Loucy (cell line): ENCODE measurements around the gene UBE2K.
"Not testable (repeated sequence)": the region's sequence is repeated elsewhere in the genome, so short reads cannot be mapped to it uniquely, and the experiment has no call there.

Experiments used
- H2AFZ ChIP-seq: fragments of 200-600 bp; sonication (generic); 2 replicates; pipeline ENCODE4 v1.6.0; 2016; ENCODE audit warnings: antibody characterized with exemption, mild to moderate bottlenecking, low read length, moderate library complexity
- H3F3A ChIP-seq: fragments of 200-600 bp; 2 replicates; pipeline ENCODE4 v1.6.0; 2016; ENCODE audit warnings: antibody characterized with exemption, low read depth, mild to moderate bottlenecking
- H3K27me3 ChIP-seq: fragments of 200-600 bp; sonication (generic); 2 replicates; pipeline ENCODE4 v1.6.1; 2014; ENCODE audit warnings: low read length, mild to moderate bottlenecking; ENCODE audit not compliant: insufficient read depth, poor library complexity, severe bottlenecking
- H3K36me3 ChIP-seq: fragments of 200-600 bp; sonication (generic); 2 replicates; pipeline ENCODE4 v1.6.1; 2016; ENCODE audit warnings: low read length; ENCODE audit not compliant: insufficient read depth
- H3K4me1 ChIP-seq: fragments of 200-600 bp; sonication (generic); 2 replicates; pipeline ENCODE4 v1.5.1; 2014; ENCODE audit warnings: low read length, mild to moderate bottlenecking; ENCODE audit not compliant: insufficient read depth, poor library complexity, severe bottlenecking
- H3K4me2 ChIP-seq: fragments of 200-600 bp; sonication (generic); 2 replicates; pipeline ENCODE4 v1.6.0; 2014; ENCODE audit warnings: antibody characterized with exemption, low read length, low read depth, mild to moderate bottlenecking; ENCODE audit not compliant: poor library complexity, severe bottlenecking
- H3K4me3 ChIP-seq: fragments of 200-600 bp; sonication (generic); 2 replicates; pipeline ENCODE4 v1.5.1; 2014; ENCODE audit warnings: low read length, mild to moderate bottlenecking, mixed read lengths; ENCODE audit not compliant: poor library complexity, severe bottlenecking
- H3K79me2 ChIP-seq: fragments of 200-600 bp; sonication (generic); 2 replicates; pipeline ENCODE4 v1.6.1; 2014; ENCODE audit warnings: low read length; ENCODE audit not compliant: insufficient read depth
- H3K9ac ChIP-seq: fragments of 200-600 bp; sonication (generic); 2 replicates; pipeline ENCODE4 v1.6.0; 2014; ENCODE audit warnings: mild to moderate bottlenecking, low read depth, low read length, moderate library complexity; ENCODE audit not compliant: poor library complexity, severe bottlenecking
- H3K9me2 ChIP-seq: fragments of 200-600 bp; sonication (generic); replicated peaks from 2 replicates; pipeline ENCODE4 v1.6.1; 2016; ENCODE audit warnings: low read depth, low read length, mixed read lengths
- H3K9me3 ChIP-seq: fragments of 200-600 bp; sonication (generic); 2 replicates; pipeline ENCODE4 v1.6.1; 2014; ENCODE audit warnings: mild to moderate bottlenecking, antibody characterized with exemption, low read length, low read depth; ENCODE audit not compliant: insufficient read depth
- H4K20me1 ChIP-seq: fragments of 200-600 bp; sonication (generic); 2 replicates; pipeline ENCODE4 v1.6.0; 2014; ENCODE audit warnings: antibody characterized with exemption, low read length, mild to moderate bottlenecking; ENCODE audit not compliant: insufficient read depth, poor library complexity, severe bottlenecking
- EZH2phosphoT487 ChIP-seq: fragments of 200-600 bp; IDR thresholded peaks from 2 replicates; pipeline ENCODE4 v1.6.1; 2018; ENCODE audit warnings: antibody characterized with exemption, mild to moderate bottlenecking, moderate library complexity, borderline replicate concordance
- TF ChIP-seq, protein P1 (sequence below): fragments of 200-600 bp; sonication (generic); conservative IDR thresholded peaks from 2 replicates; pipeline ENCODE4 v1.5.1; 2014; ENCODE audit warnings: mild to moderate bottlenecking, antibody characterized with exemption, low read length

Gene UBE2K

DNA sequence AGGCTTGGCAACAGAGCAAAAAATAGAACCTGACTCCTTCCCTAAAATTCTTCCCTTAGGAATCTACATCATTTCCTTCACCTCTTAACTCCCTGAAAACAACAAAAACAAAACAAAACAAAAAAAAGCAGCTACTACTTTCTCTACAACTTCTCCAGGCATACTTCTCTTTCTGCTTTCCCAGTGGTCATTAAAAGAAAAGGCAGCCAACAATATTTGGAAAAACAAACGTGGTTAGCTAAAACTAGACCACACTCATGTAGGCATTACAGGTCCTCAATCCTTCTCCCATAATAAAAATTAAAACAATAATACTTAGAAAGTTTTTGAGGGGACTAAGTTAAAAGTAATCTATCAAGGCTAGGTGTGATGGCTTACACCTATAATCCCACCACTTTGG lies 30.2 kb upstream of the UBE2K start:
- TF ChIP-seq EZH2phosphoT487: no peak
- TF ChIP-seq, protein P1, sequence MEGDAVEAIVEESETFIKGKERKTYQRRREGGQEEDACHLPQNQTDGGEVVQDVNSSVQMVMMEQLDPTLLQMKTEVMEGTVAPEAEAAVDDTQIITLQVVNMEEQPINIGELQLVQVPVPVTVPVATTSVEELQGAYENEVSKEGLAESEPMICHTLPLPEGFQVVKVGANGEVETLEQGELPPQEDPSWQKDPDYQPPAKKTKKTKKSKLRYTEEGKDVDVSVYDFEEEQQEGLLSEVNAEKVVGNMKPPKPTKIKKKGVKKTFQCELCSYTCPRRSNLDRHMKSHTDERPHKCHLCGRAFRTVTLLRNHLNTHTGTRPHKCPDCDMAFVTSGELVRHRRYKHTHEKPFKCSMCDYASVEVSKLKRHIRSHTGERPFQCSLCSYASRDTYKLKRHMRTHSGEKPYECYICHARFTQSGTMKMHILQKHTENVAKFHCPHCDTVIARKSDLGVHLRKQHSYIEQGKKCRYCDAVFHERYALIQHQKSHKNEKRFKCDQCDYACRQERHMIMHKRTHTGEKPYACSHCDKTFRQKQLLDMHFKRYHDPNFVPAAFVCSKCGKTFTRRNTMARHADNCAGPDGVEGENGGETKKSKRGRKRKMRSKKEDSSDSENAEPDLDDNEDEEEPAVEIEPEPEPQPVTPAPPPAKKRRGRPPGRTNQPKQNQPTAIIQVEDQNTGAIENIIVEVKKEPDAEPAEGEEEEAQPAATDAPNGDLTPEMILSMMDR: no peak
- no peak overlapping the region for H3K4me3 ChIP-seq
- H3K4me2 ChIP-seq: no peak overlapping the region
- no peaks in the 10 kb centered on the region for H3K9me3 ChIP-seq
- no peaks in the 10 kb centered on the region for H4K20me1 ChIP-seq
- no peaks in the 10 kb centered on the region for H3K27me3 ChIP-seq
- no peaks in the 10 kb centered on the region for H3K79me2 ChIP-seq
- H3K9me2 ChIP-seq: no peaks in the 10 kb centered on the region
- H3K36me3 ChIP-seq: no peaks in the 10 kb centered on the region
- no peak overlapping the region for H3K9ac ChIP-seq
- H3F3A ChIP-seq: no peaks in the 10 kb centered on the region
- H2AFZ ChIP-seq: no peak overlapping the region
- no peaks in the 10 kb centered on the region for H3K4me1 ChIP-seq

DNA sequence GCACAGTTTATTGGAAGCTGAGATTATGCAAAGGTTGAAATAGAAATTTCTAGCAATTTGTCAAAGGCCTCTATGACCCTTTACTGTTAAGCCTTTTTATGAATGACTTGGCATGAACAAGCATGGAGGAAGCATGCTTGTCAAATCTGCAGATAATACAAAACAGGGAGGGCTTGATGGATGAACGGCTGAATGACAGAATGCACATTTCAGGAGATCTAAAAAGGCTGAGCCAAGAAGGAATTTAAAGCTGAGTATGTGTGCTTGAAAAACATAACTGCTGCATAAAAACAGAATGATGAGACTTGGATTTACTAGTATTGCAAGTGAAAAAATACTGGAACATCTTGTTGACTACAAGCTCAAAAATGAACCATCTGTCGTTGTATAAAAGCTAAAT lies 29.0 kb upstream of the UBE2K start:
- Histone ChIP-seq H3K79me2 (no peaks in the 10 kb centered on the region), H3K4me3 (no peak overlapping the region), H3K9me3 (no peaks in the 10 kb centered on the region), H3K9me2 (no peaks in the 10 kb centered on the region), H3F3A (no peaks in the 10 kb centered on the region), H3K36me3 (no peaks in the 10 kb centered on the region), H3K4me1 (no peaks in the 10 kb centered on the region), H3K27me3 (no peaks in the 10 kb centered on the region), H4K20me1 (no peaks in the 10 kb centered on the region), H2AFZ (no peak overlapping the region), H3K4me2 (no peak overlapping the region), H3K9ac (no peak overlapping the region)
- TF ChIP-seq, protein P1: no peak
- TF ChIP-seq EZH2phosphoT487: no peak

DNA sequence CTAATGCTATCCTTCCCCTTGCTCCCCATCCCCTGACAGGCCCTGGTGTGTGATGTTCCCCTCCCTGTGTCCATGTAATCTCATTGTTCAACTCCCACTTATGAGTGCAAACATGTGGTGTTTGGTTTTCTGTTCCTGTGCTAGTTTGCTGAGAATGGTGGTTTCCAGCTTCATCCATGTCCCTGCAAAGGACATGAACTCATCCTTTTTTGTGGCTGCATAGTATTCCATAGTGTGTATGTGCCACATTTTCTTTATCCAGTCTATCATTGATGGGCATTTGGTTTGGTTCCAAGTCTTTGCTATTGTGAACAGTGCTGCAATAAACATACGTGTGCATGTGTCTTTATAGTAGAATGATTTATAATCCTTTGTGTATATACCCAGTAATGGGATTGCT lies 27.6 kb upstream of the UBE2K start:
- H3K79me2 ChIP-seq, H3K4me3 ChIP-seq, H3K4me1 ChIP-seq, H4K20me1 ChIP-seq, H3K9ac ChIP-seq, H3K4me2 ChIP-seq, H3K27me3 ChIP-seq, H3K36me3 ChIP-seq, H3F3A ChIP-seq, H3K9me2 ChIP-seq, H2AFZ ChIP-seq, H3K9me3 ChIP-seq: not testable (repeated sequence)

DNA sequence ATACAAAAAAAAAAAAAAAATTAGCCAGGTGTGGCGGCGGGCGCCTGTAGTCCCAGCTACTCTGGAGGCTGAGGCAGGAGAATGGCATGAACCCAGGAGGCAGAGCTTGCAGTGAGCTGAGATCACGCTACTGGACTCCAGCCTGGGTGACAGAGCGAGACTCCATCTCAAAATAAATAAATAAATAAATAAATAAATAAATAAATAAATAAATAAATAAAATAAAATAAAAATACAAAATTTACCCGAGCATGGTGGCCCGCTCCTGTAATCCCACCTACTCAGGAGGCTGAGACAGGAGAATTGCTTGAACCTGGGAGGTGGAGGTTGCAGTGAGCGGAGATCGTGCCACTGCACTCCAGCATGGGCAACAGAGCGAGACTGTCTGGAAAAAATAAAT lies 22.3 kb upstream of the UBE2K start:
- not testable (repeated sequence) for H3K79me2 ChIP-seq, H3K36me3 ChIP-seq, H3K9me3 ChIP-seq, H3K4me3 ChIP-seq, H3K9ac ChIP-seq, H3K27me3 ChIP-seq, H3F3A ChIP-seq, H3K4me1 ChIP-seq, H2AFZ ChIP-seq, H3K4me2 ChIP-seq, H4K20me1 ChIP-seq, H3K9me2 ChIP-seq

DNA sequence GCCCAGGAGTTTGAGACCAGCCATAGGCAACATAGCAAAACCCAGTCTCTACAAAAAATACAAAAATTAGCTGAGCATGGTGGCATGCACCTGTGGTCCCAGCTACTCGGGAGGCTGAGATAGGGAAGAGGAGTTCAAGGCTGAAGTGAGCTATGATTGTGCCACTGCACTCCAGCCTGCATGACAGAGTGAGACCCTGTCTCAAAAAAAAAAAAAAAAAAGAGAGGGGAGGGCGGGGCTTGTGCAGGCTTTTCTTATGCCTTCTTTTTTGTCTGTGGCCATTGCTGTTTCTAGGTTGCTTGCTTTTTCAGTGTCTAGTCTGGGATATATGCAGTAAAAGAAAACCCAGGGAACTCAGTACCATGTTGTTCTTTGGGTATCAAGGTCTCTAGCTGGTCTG lies 16.9 kb upstream of the UBE2K start:
- not testable (repeated sequence) for H3K4me1 ChIP-seq, H3K4me2 ChIP-seq, H2AFZ ChIP-seq, H3K9ac ChIP-seq, H4K20me1 ChIP-seq, H3F3A ChIP-seq, H3K79me2 ChIP-seq, H3K9me3 ChIP-seq, H3K4me3 ChIP-seq, H3K9me2 ChIP-seq, H3K36me3 ChIP-seq, H3K27me3 ChIP-seq
